Keratinocyte (primary cell): ENCODE results near the gene JAKMIP2. TPM values are rescaled to one million over a fixed set of nuclear protein-coding genes. Genes with fewer than 3 reads are reported as not detected.

Source experiments
- DNase-seq: peaks from one replicate; pipeline ENCODE4 v3.0.0-alpha.2; 2011; ENCODE audit warnings: low read depth, missing footprints, low spot score
- FAIRE-seq: peaks from 2 replicates; lab custom pipeline; 2011; peaks lifted over from hg19 to GRCh38; lab: Jason Lieb, UNC
- H2AFZ ChIP-seq: 2 replicates; pipeline ENCODE4 v1.6.0; 2012; ENCODE audit warnings: low read length, control low read depth, inconsistent platforms; ENCODE audit not compliant: control insufficient read depth
- H3K27ac ChIP-seq: 2 replicates; pipeline ENCODE4 v1.5.1; 2011; ENCODE audit warnings: low read length; ENCODE audit not compliant: control insufficient read depth, insufficient read depth
- H3K27me3 ChIP-seq: 3 replicates; pipeline ENCODE4 v1.6.0; 2011; ENCODE audit warnings: low read length; ENCODE audit not compliant: control insufficient read depth, insufficient read depth; ENCODE audit errors: extremely low read depth
- H3K36me3 ChIP-seq, 2 experiments: 2 replicates in 1 of 2; 3 replicates in 1 of 2; pipeline ENCODE4 v1.5.1; 2011; ENCODE audit warnings: low read length in 2 of 2, mild to moderate bottlenecking in 1 of 2; ENCODE audit not compliant: control insufficient read depth in 2 of 2, insufficient read depth in 2 of 2; ENCODE audit errors: extremely low read depth in 1 of 2
- H3K4me1 ChIP-seq: 3 replicates; pipeline ENCODE4 v1.5.1; 2011; ENCODE audit warnings: low read length; ENCODE audit not compliant: control insufficient read depth, insufficient read depth; ENCODE audit errors: extremely low read depth
- H3K4me2 ChIP-seq: 3 replicates; pipeline ENCODE4 v1.6.0; 2011; ENCODE audit warnings: low read depth, low read length; ENCODE audit not compliant: control insufficient read depth, insufficient read depth; ENCODE audit errors: extremely low read depth
- H3K4me3 ChIP-seq, 3 experiments: fragments of 200-600 bp in 1 of 3; sonication (generic) in 1 of 3; 2 replicates in 2 of 3; 3 replicates in 1 of 3; pipeline ENCODE4 v1.5.1; 2011 to 2016; ENCODE audit warnings: low read length in 3 of 3, mild to moderate bottlenecking in 3 of 3, control low read depth in 2 of 3, inconsistent platforms in 1 of 3, low read depth in 1 of 3, mixed read lengths in 1 of 3, mixed run types in 1 of 3, moderate library complexity in 1 of 3; ENCODE audit not compliant: control insufficient read depth in 2 of 3, insufficient read depth in 2 of 3; ENCODE audit errors: extremely low read depth in 1 of 3
- H3K79me2 ChIP-seq: 2 replicates; pipeline ENCODE4 v1.6.0; 2012; ENCODE audit warnings: low read length; ENCODE audit not compliant: control insufficient read depth, insufficient read depth
- H3K9ac ChIP-seq: 3 replicates; pipeline ENCODE4 v1.6.0; 2011; ENCODE audit warnings: low read length; ENCODE audit not compliant: control insufficient read depth, insufficient read depth; ENCODE audit errors: extremely low read depth
- H3K9me1 ChIP-seq: 3 replicates; pipeline ENCODE4 v1.6.0; 2011; ENCODE audit warnings: low read length; ENCODE audit not compliant: control insufficient read depth, insufficient read depth; ENCODE audit errors: extremely low read depth
- H3K9me3 ChIP-seq: 2 replicates; pipeline ENCODE4 v1.5.1; 2012; ENCODE audit warnings: low read depth, low read length; ENCODE audit not compliant: control insufficient read depth
- H4K20me1 ChIP-seq: 3 replicates; pipeline ENCODE4 v1.6.0; 2011; ENCODE audit warnings: low read length; ENCODE audit not compliant: control insufficient read depth, insufficient read depth; ENCODE audit errors: extremely low read depth
- CTCF ChIP-seq, 3 experiments: IDR thresholded peaks in 1 of 3; conservative IDR thresholded peaks in 1 of 3; optimal IDR thresholded peaks in 1 of 3; 2 replicates in 2 of 3; 3 replicates in 1 of 3; pipeline versions ENCODE3 to v1.5.1; 2011; ENCODE audit warnings: low read length in 3 of 3, mild to moderate bottlenecking in 3 of 3, moderate library complexity in 2 of 3, control low read depth in 1 of 3, inconsistent platforms in 1 of 3; ENCODE audit not compliant: insufficient read depth in 2 of 3; ENCODE audit errors: extremely low read depth in 1 of 3
- EZH2 ChIP-seq: IDR thresholded peaks from one replicate; pipeline ENCODE4 v1.6.1; 2012; ENCODE audit warnings: inconsistent platforms, mild to moderate bottlenecking, low read length, moderate library complexity
- dilution Hi-C: fragments of 300-500 bp; cut with MboI; formaldehyde crosslinking; loops from one replicate; pipeline ENCODE4 v1.7.0; 2020; ENCODE audit warnings: low sequenced_read_pairs; ENCODE audit not compliant: extremely low pct_ligation_motif_present
- polyA plus RNA-seq, 5 experiments: library from polyadenylated mRNA; depleted of rRNA in 3 of 5; stranded (reverse) in 3 of 5; stranded (forward) in 1 of 5; unstranded in 1 of 5; fragments of >200 nt; gene quantifications; 1 replicate in 1 of 5; 2 replicates in 3 of 5; 3 replicates in 1 of 5; pipeline versions ENCODE4 v1.2.1 to v1.2.3, GENCODE V29; 2011 to 2012; ENCODE audit warnings: missing spikeins in 2 of 5, low read depth in 1 of 5, low replicate concordance in 1 of 5

The JAKMIP2 gene
- polyA plus RNA-seq, 1 donor (not counting 4 experiments of a cell fraction or from before 2014, with no cell fraction given), result not detected

GRCh38 chr5:147558826-147559225 lies 223.7 kb downstream of the JAKMIP2 start:
- Histone ChIP-seq H3K79me2 (no peaks in the 10 kb centered on the region), H3K4me1 (peaks cover 5% of the 10 kb centered on the region), H3K9me3 (no peaks in the 10 kb centered on the region), H4K20me1 (no peaks in the 10 kb centered on the region), H2AFZ (no peak overlapping the region), H3K27ac (no peak overlapping the region), H3K27me3 (no peaks in the 10 kb centered on the region), H3K36me3 (no peaks in the 10 kb centered on the region), H3K4me2 (no peak overlapping the region), H3K4me3 (no peak overlapping the region), H3K9me1 (no peaks in the 10 kb centered on the region), H3K9ac (no peak overlapping the region)
- dilution Hi-C loops, result no loop called here
- FAIRE-seq (no peak), DNase-seq (no peak)
- TF ChIP-seq EZH2 (no peak), CTCF (optimal IDR thresholded peaks at IDR 0.05 in 1 of 3, IDR thresholded peaks at IDR 0.05 in 1 of 3, conservative IDR thresholded peaks at IDR 0.05 in 1 of 3; ENCODE audit: extremely low read depth in 1 of 3, insufficient read depth in 2 of 3, low read length in 3 of 3) (peak; percentile 45 to 73 (median 53))

- H3K4me2 ChIP-seq, result no peak overlapping the region
- no peaks in the 10 kb centered on the region for H3K36me3 ChIP-seq
- H4K20me1 ChIP-seq, result no peaks in the 10 kb centered on the region
- no peak overlapping the region for H2AFZ ChIP-seq
- H3K9ac ChIP-seq, result no peak overlapping the region
- no peak overlapping the region for H3K27ac ChIP-seq
- TF ChIP-seq CTCF (optimal IDR thresholded peaks at IDR 0.05 in 1 of 3, IDR thresholded peaks at IDR 0.05 in 1 of 3, conservative IDR thresholded peaks at IDR 0.05 in 1 of 3; ENCODE audit: extremely low read depth in 1 of 3, insufficient read depth in 2 of 3, low read length in 3 of 3) (no peak), EZH2 (no peak)
- DNase-seq (no peak), FAIRE-seq (no peak)
- dilution Hi-C loops, result no loop called here
- H3K27me3 ChIP-seq, result no peaks in the 10 kb centered on the region
- H3K9me3 ChIP-seq, result no peaks in the 10 kb centered on the region
- H3K4me3 ChIP-seq, result no peak overlapping the region
- H3K79me2 ChIP-seq, result no peaks in the 10 kb centered on the region
- H3K4me1 ChIP-seq, result peaks cover 6% of the 10 kb centered on the region
- no peaks in the 10 kb centered on the region for H3K9me1 ChIP-seq
These were observed 224.4 kb downstream of the JAKMIP2 start for GRCh38 chr5:147557876-147558745.
